HL-60/S4 treated with retinoic acid at 250 ng/mL for 4 days and 3 days (cell line): ENCODE data around the gene MND1.
"Not testable (repeated sequence)": the region's sequence is repeated elsewhere in the genome, so short reads cannot be mapped to it uniquely, and the experiment has no call there.

Experiments
- in situ Hi-C: fragments of 300-500 bp; cut with MboI; formaldehyde crosslinking; loops from 2 replicates; pipeline ENCODE4 v1.7.0; 2022; ENCODE audit warnings: low sequenced_read_pairs

The MND1 gene

DNA sequence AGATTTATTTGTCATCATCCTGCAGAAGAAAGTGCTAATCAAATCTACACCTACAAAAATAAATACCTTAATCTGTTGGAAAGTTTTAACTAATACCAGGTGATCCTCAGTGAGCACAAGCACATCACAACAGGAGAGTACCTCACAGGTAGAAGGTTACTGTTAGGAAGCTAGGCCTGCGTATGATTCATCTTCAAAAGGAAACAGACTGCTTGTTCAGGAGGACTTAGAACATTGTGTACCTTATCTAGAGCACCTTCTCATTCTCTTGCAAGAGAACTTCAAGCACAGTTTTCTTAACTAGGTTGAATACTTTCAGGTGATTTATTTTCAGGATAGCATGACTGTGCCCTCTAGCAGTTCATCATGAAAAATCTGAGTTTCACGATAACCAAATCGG lies 54.2 kb downstream of the MND1 start:
- in situ Hi-C loops = no loop called here

- in situ Hi-C loops = no loop called here
Measured at GRCh38 chr4:153399358-153399757, 54.9 kb downstream of the MND1 start.

DNA sequence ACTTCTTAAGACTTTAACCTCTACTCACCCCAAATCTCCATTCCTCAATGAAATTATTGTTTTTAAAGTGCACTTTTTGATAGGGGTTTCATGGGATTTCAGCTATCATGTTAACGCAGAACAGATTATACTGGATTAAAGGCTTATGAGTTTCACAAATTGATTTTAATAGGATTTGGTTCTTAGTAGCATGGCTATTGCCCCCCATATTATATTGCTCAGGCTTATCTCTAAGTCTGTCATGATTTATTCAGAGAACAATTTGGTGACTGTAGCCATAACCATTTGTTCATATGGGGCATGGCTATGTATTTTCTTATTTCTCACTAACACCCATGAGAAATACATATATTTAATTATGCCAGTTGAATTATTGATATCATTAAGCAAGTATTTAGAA lies 57.0 kb downstream of the MND1 start:
- in situ Hi-C loops = no loop called here

DNA sequence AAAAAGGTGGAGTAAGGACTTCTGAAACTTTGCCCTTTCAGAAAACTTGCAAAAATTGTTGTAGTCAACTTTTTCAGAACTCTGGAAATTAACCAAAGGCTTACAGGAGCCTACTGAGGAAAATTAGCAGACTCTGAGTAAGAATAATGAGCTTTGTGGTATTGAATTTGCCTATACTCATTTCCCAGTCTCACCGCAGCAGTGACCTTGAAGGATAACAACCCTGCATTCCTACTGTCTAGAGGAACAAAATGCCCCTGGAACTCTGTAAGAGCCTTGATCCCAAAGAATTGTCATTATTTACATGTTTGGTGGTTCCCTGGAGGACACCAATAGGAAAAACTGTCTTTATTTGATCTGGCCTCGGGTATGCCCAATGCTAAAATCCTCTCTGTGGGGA lies 57.9 kb downstream of the MND1 start:
- in situ Hi-C loops = no loop called here

GRCh38 chr4:153403726-153404125 lies 59.2 kb downstream of the MND1 start:
- in situ Hi-C loops = no loop called here

- in situ Hi-C loops = no loop called here
Measured at GRCh38 chr4:153407906-153408305, 63.4 kb downstream of the MND1 start.

DNA sequence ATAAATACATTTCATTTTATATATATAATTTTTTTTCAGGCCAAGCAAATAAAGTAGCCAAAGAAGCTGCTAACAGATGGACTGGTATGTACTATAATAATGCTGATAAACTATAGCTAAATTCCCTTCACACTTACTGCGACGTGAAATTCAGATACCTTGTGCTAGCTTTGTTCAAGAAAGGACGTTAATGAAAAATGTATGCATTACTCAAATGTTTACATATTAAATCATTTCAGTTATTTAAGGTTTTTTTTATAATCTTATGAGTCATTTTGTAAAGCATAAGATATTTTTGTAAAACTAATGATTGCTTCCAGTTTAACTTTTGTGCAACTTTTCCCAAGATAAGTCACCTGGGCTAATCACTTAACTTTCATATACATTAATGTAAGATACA lies 64.4 kb downstream of the MND1 start:
- in situ Hi-C loops = no loop called here

DNA sequence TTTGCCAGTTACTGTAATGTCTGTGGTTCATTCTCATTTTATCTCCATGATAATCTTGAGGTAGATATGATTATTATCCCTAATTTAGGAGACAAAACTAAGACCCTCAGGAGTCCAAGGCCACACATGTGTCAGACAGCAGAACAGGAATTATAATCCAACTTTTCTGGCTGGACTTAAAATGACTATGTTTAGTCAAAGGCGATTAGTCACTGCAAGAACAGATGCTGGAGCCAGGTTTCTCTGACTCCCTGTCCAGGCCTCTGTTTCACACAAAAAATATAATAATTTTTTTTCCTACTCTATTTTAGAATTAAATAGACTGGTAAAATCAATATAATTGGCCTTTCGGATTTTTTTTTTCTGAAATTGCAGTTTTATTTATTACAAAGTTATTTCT lies 64.9 kb downstream of the MND1 start:
- in situ Hi-C loops = no loop called here

GRCh38 chr4:153409924-153410501 lies 65.5 kb downstream of the MND1 start:
- in situ Hi-C loops = no loop called here

DNA sequence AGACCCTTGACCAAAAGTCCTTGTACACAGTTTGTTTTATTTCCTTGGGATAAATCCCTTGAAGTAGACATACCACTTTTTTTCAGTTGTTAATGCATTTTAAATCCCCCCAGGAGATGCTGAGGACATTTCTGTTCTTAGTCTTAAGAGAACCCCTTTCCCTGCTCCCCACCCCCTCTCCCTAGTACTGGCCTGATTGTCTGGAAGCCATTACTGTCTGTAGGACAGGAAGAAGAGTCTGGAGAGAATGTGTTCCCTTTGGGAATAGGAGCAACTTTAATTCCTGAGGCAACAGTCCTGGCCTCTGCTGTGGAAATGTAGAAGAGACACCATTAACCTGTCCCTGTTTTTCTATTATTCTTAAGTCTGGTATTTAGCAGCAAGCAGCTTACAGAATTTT lies 69.4 kb downstream of the MND1 start:
- in situ Hi-C loops = no loop called here

DNA sequence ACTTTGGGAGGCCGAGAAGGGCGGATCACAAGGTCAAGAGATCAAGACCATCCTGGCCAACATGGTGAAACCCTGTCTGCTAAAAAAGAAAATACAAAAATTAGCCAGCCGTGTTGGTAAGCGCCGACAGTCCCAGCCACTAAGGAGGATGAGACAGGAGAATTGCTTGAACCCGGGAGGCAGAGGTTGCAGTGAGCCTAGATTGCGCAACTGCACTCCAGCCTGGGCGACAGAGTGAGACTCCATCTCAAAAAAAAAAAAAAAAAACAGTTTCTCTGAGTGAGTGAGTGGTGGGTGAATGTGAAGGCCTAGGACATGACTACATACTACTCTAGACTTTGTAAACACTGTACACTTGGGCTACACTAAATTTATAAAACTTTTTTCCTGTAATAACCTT lies 72.0 kb downstream of the MND1 start:
- in situ Hi-C loops = not testable (repeated sequence)

- in situ Hi-C loops = no loop called here
Measured at GRCh38 chr4:153418121-153418520, 73.6 kb downstream of the MND1 start.

DNA sequence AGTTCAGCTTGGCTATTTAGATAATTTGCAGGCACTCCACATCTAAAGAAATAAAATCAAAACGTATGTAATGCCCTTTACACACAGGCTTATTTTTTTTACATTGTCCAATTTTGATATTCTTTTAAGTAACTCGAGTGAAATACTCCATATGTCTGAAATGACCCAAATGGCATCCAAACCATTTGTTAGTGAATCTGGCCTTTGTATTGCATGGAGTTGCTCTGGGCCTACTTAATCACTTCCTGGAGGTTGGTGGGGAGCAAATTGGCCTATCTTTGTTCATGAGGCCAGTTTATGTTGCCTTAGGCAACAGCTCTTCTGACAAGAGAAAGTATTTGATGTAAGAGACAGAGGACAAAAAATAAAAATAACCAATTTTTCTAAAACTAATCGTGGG lies 74.1 kb downstream of the MND1 start:
- in situ Hi-C loops = no loop called here

- in situ Hi-C loops = no loop called here
Measured at GRCh38 chr4:153419029-153419428, 74.5 kb downstream of the MND1 start.

DNA sequence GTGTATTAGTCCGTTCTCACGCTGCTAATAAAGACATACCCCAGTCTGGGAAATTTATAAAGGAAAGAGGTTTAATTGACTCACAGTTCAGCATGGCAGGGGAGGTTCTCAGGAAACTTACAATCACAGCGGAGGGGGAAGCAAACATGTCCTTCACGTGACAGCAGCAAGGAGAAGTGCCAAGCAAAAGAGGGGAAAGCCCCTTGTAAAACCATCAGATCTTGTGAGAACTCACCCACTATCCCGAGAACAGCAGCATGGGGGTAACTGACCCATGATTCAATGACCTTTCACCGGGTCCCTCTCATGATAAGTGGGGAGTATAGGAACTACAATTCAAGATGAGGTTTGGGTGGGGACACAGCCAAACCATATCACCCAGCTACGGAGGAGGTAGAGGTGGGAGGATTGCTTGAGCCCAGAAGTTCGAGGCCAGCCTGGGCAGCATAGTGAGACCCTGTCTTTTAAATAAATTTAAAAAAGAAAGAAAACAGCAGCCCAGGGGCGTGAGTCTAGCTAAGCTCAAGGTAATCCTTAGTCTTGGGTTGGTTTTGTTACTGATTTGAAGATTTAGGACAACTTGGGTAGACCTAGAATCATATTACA lies 75.3 kb downstream of the MND1 start:
- in situ Hi-C loops = no loop called here

GRCh38 chr4:153420361-153420760 lies 75.9 kb downstream of the MND1 start:
- in situ Hi-C loops = no loop called here

DNA sequence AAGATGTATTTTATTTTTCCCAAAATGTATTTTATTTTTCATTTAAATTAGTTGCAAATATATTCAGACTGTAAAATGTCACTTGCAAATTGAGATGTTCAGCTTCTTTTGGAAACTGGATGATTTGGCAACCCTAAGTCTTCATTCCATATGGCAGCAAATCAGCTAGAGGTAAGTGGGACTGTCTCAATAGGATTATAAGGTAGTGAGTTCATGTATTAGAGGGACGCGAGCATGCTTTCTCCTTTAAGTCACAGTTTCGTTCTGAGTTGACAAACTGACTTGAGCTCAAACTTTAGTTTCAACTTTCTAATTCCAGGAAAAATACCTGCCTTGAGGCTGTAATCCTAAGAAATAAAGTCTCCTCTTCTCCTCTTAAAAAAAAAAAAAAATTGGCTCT lies 77.5 kb downstream of the MND1 start:
- in situ Hi-C loops = no loop called here

- in situ Hi-C loops = no loop called here
Measured at GRCh38 chr4:153426207-153426885, 81.9 kb downstream of the MND1 start.

DNA sequence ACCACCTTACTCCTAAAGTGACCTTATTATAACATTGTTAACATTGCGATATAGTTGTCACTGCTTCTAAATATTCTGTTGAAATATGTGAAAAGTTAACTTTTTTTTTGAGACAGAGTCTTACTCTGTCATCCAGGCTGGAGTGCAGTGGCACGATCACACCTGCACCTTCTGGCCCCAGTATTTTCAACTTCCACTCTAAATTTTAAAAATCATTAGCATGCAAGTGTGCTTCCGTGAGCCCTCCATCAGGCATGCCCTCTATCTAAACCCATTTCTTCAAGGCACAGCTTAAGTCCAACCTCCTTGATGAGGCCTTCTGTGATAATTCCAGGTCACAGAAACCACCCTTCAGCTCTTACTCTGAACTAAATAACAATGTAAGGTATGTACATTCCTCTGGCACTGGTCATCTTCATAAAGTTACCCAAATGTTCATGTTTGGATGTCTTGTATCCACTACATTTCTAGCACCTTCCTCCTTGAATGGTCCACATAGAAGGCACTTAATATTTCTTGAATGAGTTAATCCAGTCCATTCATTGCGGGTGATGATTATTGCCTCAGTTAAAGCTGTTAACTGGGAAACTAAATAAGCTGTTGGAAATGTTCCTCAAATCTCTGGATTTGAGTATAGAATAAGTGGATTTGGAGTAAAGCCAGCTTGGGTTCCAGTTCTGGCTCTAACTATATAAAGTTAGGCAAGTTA lies 83.0 kb downstream of the MND1 start:
- in situ Hi-C loops = no loop called here

DNA sequence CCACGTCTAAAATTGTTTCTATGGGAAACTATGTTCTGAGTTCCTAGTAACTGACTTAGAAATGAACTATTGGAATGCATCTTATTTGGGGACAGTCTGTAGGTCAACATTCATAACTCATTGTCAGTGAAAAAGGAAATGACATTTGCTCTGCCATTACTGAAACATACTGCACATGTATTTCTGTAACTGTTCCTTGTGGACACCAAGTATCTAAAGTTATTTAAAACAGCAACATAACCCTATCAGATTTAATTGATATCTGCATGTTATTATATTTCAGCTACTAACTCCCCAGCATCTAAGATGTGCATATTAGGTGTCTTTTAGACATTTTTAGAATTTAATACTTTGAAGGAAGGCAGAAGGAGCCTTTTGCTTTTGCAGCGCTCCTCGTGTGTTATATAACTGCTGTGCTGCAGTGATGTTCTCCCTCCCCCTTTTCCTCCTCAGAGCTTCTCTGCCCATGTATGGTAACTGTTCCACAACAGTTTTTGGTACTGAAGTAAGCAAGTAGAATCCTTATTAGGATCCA lies 84.5 kb downstream of the MND1 start:
- in situ Hi-C loops = no loop called here

- in situ Hi-C loops = no loop called here
Measured at GRCh38 chr4:153432965-153433753, 88.7 kb downstream of the MND1 start.
